ENCODE data around the gene COPA.

COPA gene

GRCh38 chr1:160261556-160261892 is 81.5 kb downstream of the COPA start:
- no peak for TF ChIP-seq CTCF (conservative IDR thresholded peaks at IDR 0.05)
- TF ChIP-seq ZFX (IDR thresholded peaks at IDR 0.05), result no peak

GRCh38 chr1:160260406-160261382 is 82.4 kb downstream of the COPA start:
- H3K27ac ChIP-seq, result no peak overlapping the region

More at GRCh38 chr1:160261556-160261892, 81.5 kb downstream of the COPA start:
- peak overlapping the region; percentile 96 for H3K27ac ChIP-seq

GRCh38 chr1:160258177-160258798 is 84.8 kb downstream of the COPA start:
- no peak overlapping the region; the same call in 1 of the 2 replicates for H3K27ac ChIP-seq
- TF ChIP-seq ZFX (IDR thresholded peaks at IDR 0.05) (no peak), CTCF (conservative IDR thresholded peaks at IDR 0.05) (no peak)

More at GRCh38 chr1:160260406-160261382, 82.4 kb downstream of the COPA start:
- TF ChIP-seq ZFX (IDR thresholded peaks at IDR 0.05) (no peak), CTCF (conservative IDR thresholded peaks at IDR 0.05) (no peak)

GRCh38 chr1:160257411-160258015 is 85.5 kb downstream of the COPA start:
- TF ChIP-seq CTCF (conservative IDR thresholded peaks at IDR 0.05) (no peak), ZFX (IDR thresholded peaks at IDR 0.05) (no peak)
- H3K27ac ChIP-seq, result no peak overlapping the region; the same call in 1 of the 2 replicates

GRCh38 chr1:160256396-160257046 is 86.5 kb downstream of the COPA start:
- no peak overlapping the region for H3K27ac ChIP-seq
- no peak for TF ChIP-seq ZFX (IDR thresholded peaks at IDR 0.05)
- TF ChIP-seq CTCF (conservative IDR thresholded peaks at IDR 0.05), result no peak

GRCh38 chr1:160255781-160256300 is 87.2 kb downstream of the COPA start:
- TF ChIP-seq CTCF (conservative IDR thresholded peaks at IDR 0.05) (no peak), ZFX (IDR thresholded peaks at IDR 0.05) (no peak)
- H3K27ac ChIP-seq, result no peak overlapping the region

Data from C4-2B (cell line).